HepG2 (cell line): ENCODE measurements around the gene AGXT. TPM values are rescaled to one million over a fixed set of nuclear protein-coding genes. Genes with fewer than 3 reads are reported as not detected.
A peak's percentile ranks its signal among the peaks of the same experiment; 100 is the strongest.

ENCODE experiments used
- AHDC1 ChIP-seq: sonication (generic); formaldehyde crosslinking; IDR thresholded peaks from 2 replicates; pipeline ENCODE4 v1.5.1; 2020; ENCODE audit warnings: mild to moderate bottlenecking, missing genetic modification reagents, borderline replicate concordance
- ERF ChIP-seq: IDR thresholded peaks from 2 replicates; pipeline ENCODE4 v1.6.1; 2018; ENCODE audit warnings: missing biosample characterization, missing genetic modification reagents
- IKZF5 ChIP-seq: IDR thresholded peaks from 2 replicates; pipeline ENCODE4 v1.6.1; 2018; ENCODE audit warnings: missing genetic modification reagents, mild to moderate bottlenecking, missing compliant biosample characterization
- KAT8 ChIP-seq: IDR thresholded peaks from 2 replicates; pipeline ENCODE4 v1.6.1; 2016; ENCODE audit warnings: missing genetic modification reagents, missing compliant biosample characterization
- KDM5A ChIP-seq: fragments of 200-600 bp; sonication (generic); IDR thresholded peaks from 2 replicates; pipeline ENCODE4 v1.7.0; 2018; ENCODE audit warnings: antibody characterized with exemption, mild to moderate bottlenecking, low read length, borderline replicate concordance
- MXI1 ChIP-seq: IDR thresholded peaks from 3 replicates; pipeline ENCODE4 v1.6.1; 2012; ENCODE audit warnings: low read depth, low read length, inconsistent platforms, borderline replicate concordance
- SOX6 ChIP-seq, 2 experiments: fragments of 450-650 bp in 1 of 2; sonication (generic) in 1 of 2; formaldehyde crosslinking in 1 of 2; IDR thresholded peaks; 2 replicates each; pipeline versions ENCODE4 v1.4.0 to v1.6.1; 2017 to 2020; ENCODE audit warnings: antibody characterized with exemption in 1 of 2, mild to moderate bottlenecking in 1 of 2, missing genetic modification reagents in 1 of 2
- ZNF160 ChIP-seq: sonication (generic); formaldehyde crosslinking; IDR thresholded peaks from 2 replicates; pipeline ENCODE4 v1.8.0; 2022; ENCODE audit warnings: mild to moderate bottlenecking, inconsistent platforms, missing genetic modification reagents
- ZNF264 ChIP-seq: sonication (generic); formaldehyde crosslinking; IDR thresholded peaks from 2 replicates; pipeline ENCODE4 v1.4.0; 2020; ENCODE audit warnings: missing genetic modification reagents
- ZNF609 ChIP-seq: sonication (generic); formaldehyde crosslinking; IDR thresholded peaks from 2 replicates; pipeline ENCODE4 v1.4.0; 2020; ENCODE audit warnings: mild to moderate bottlenecking, missing genetic modification reagents, borderline replicate concordance
- ZNF720 ChIP-seq: sonication (generic); formaldehyde crosslinking; IDR thresholded peaks from 2 replicates; pipeline ENCODE4 v1.4.0; 2020; ENCODE audit warnings: missing genetic modification reagents
- ZNF768 ChIP-seq: sonication (generic); formaldehyde crosslinking; IDR thresholded peaks from 2 replicates; pipeline ENCODE4 v1.4.0; 2020; ENCODE audit warnings: missing genetic modification reagents
- polyA plus RNA-seq, 8 experiments: library from polyadenylated mRNA; depleted of rRNA in 3 of 8; stranded (reverse) in 7 of 8; unstranded in 1 of 8; fragments of >200 nt; fragmentation: Illumina TruSeq in 4 of 8; extraction: Trizol in 4 of 8; gene quantifications; 2 replicates each; pipeline versions ENCODE4 v1.2.1 to v1.2.3, GENCODE V29; 2011 to 2016; ENCODE audit warnings: low read depth in 4 of 8, missing spikeins in 1 of 8, mixed read lengths in 1 of 8; ENCODE audit not compliant: insufficient read depth in 1 of 8
- total RNA-seq, 5 experiments: library from RNA; depleted of rRNA; stranded (reverse); fragments of >200 nt; fragmentation: Illumina TruSeq; extraction: Trizol; gene quantifications; 2 replicates each; pipeline ENCODE4 v1.2.3, GENCODE V29; 2016; ENCODE audit warnings: low read depth in 1 of 5
- TF ChIP-seq, protein P1 (sequence below): sonication (generic); formaldehyde crosslinking; IDR thresholded peaks from 2 replicates; pipeline ENCODE4 v1.4.0; 2020; ENCODE audit warnings: missing genetic modification reagents

Gene AGXT
- total and polyA plus RNA-seq, 2 of the 13 experiments (the other 11 are each of a cell fraction or from before 2014, with no cell fraction given): 41.9 to 96.1 TPM

DNA sequence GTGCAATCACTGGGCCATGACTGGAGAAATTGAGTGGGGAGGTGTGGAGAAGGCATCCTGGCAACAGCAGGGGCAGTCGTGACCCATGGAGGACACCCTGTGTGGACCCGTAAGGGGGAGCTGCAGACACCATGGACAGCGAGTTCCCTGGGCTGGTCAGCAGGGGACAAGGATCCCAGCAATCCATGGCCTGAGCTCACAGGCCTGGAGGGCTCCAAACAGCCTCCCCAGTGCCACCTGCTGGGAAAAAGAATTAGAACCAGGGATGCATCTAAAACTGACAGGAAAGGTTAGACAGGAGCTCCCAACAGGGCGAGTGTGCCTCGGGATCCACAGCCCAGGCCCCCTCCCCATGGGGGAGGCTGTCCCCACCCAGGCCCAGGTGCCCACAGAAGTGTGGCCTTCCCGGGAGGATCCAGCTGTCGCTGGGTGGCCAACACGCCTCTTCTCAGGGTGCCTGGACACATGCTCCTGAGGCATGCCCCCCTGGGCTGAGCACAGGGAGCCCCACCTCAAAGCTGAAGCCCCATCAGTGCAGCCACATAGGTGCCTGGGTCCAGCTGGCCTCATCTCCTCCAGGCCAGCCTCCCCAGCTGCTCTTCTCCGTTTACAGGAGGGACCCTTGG is 28.1 kb upstream of the AGXT start (continued):
- TF ChIP-seq ZNF609 (CRISPR knock-in tag): no peak
- TF ChIP-seq, protein P1, sequence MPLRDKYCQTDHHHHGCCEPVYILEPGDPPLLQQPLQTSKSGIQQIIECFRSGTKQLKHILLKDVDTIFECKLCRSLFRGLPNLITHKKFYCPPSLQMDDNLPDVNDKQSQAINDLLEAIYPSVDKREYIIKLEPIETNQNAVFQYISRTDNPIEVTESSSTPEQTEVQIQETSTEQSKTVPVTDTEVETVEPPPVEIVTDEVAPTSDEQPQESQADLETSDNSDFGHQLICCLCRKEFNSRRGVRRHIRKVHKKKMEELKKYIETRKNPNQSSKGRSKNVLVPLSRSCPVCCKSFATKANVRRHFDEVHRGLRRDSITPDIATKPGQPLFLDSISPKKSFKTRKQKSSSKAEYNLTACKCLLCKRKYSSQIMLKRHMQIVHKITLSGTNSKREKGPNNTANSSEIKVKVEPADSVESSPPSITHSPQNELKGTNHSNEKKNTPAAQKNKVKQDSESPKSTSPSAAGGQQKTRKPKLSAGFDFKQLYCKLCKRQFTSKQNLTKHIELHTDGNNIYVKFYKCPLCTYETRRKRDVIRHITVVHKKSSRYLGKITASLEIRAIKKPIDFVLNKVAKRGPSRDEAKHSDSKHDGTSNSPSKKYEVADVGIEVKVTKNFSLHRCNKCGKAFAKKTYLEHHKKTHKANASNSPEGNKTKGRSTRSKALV (CRISPR knock-in tag): peak; percentile 74; the same call in 1 of the 2 replicates
- 0 out of 2 replicates have a peak, but pooled peaks have one; percentile 36 for TF ChIP-seq IKZF5 (CRISPR knock-in tag)
- peak; percentile 59; the same call in 1 of the 2 replicates for TF ChIP-seq ZNF264 (CRISPR knock-in tag)
- no peak for TF ChIP-seq SOX6 (IDR thresholded peaks at IDR 0.05)
- 0 out of 2 replicates have a peak, but pooled peaks have one; percentile 12 for TF ChIP-seq SOX6 (CRISPR knock-in tag; IDR thresholded peaks at IDR 0.05)
- peak; percentile 24; the same call in 1 of the 2 replicates for TF ChIP-seq ZNF768
- TF ChIP-seq KAT8 (CRISPR knock-in tag): peak; percentile 43; the same call in 1 of the 2 replicates
- TF ChIP-seq MXI1: peak; percentile 52; the same call in 1 of the 3 replicates
- no peak for TF ChIP-seq AHDC1 (CRISPR knock-in tag)
- no peak for TF ChIP-seq ZNF720 (CRISPR knock-in tag)
- TF ChIP-seq ZNF160 (CRISPR knock-in tag): 0 out of 2 replicates have a peak, but pooled peaks have one; percentile 31
- TF ChIP-seq ERF (CRISPR knock-in tag): peak; percentile 59; the same call in 1 of the 2 replicates
- no peak for TF ChIP-seq KDM5A
